ENCODE measurements around the gene BUD31.

BUD31 gene

GRCh38 chr7:99398891-99399445 lies 9.8 kb upstream of the BUD31 start:
- no peaks in the 10 kb centered on the region for H3K9me2 ChIP-seq (replicated peaks; ENCODE audit: insufficient read depth, low read length)
- no peak overlapping the region for H2AFZ ChIP-seq (ENCODE audit: low read depth, low read length, severe bottlenecking)
- H3K4me3 ChIP-seq (ENCODE audit: insufficient read depth, low read length, poor library complexity, severe bottlenecking) = no peak overlapping the region
- TF ChIP-seq EZH2phosphoT487 (conservative IDR thresholded peaks at IDR 0.05; ENCODE audit: low read length) (no peak), CTCF (IDR thresholded peaks at IDR 0.05; ENCODE audit: insufficient read depth, low read length, poor library complexity, severe bottlenecking) (no peak)
- no peaks in the 10 kb centered on the region for H3K9me3 ChIP-seq (ENCODE audit: insufficient read depth, low read length)
- peaks cover 36% of the 10 kb centered on the region for H3F3A ChIP-seq (ENCODE audit: insufficient read depth)
- H4K20me1 ChIP-seq (ENCODE audit: low read depth, low read length) = no peaks in the 10 kb centered on the region; the same call in 1 of the 2 replicates
- no peaks in the 10 kb centered on the region for H3K27me3 ChIP-seq (ENCODE audit: low read length)
- no peaks in the 10 kb centered on the region; the same call in 1 of the 2 replicates for H3K79me2 ChIP-seq (ENCODE audit: insufficient read depth, low read length)
- no peak overlapping the region for H3K27ac ChIP-seq (ENCODE audit: low read depth, low read length)
- no peak overlapping the region for H3K9ac ChIP-seq (ENCODE audit: low read length)
- H3K4me2 ChIP-seq (ENCODE audit: low read depth, low read length, poor library complexity, severe bottlenecking) = no peak overlapping the region
- peaks cover 3% of the 10 kb centered on the region; the same call in 1 of the 2 replicates for H3K36me3 ChIP-seq (ENCODE audit: low read length)

GRCh38 chr7:99399597-99399996 lies 9.2 kb upstream of the BUD31 start:
- Histone ChIP-seq H3K27me3 (ENCODE audit: low read length) (no peaks in the 10 kb centered on the region), H3K36me3 (ENCODE audit: low read length) (peaks cover 3% of the 10 kb centered on the region; the same call in 1 of the 2 replicates), H3K79me2 (ENCODE audit: insufficient read depth, low read length) (peaks cover 6% of the 10 kb centered on the region), H3F3A (ENCODE audit: insufficient read depth) (peaks cover 32% of the 10 kb centered on the region), H2AFZ (ENCODE audit: low read depth, low read length, severe bottlenecking) (no peak overlapping the region), H3K9me3 (ENCODE audit: insufficient read depth, low read length) (no peaks in the 10 kb centered on the region), H4K20me1 (ENCODE audit: low read depth, low read length) (no peaks in the 10 kb centered on the region; the same call in 1 of the 2 replicates), H3K4me2 (ENCODE audit: low read depth, low read length, poor library complexity, severe bottlenecking) (no peak overlapping the region), H3K9me2 (replicated peaks; ENCODE audit: insufficient read depth, low read length) (no peaks in the 10 kb centered on the region), H3K4me3 (ENCODE audit: insufficient read depth, low read length, poor library complexity, severe bottlenecking) (no peak overlapping the region), H3K27ac (ENCODE audit: low read depth, low read length) (no peak overlapping the region), H3K9ac (ENCODE audit: low read length) (no peak overlapping the region)
- TF ChIP-seq CTCF (IDR thresholded peaks at IDR 0.05; ENCODE audit: insufficient read depth, low read length, poor library complexity, severe bottlenecking) = no peak
- no peak for TF ChIP-seq EZH2phosphoT487 (conservative IDR thresholded peaks at IDR 0.05; ENCODE audit: low read length)

GRCh38 chr7:99402854-99403253 lies 5.9 kb upstream of the BUD31 start:
- Histone ChIP-seq H3K4me3 (ENCODE audit: insufficient read depth, low read length, poor library complexity, severe bottlenecking) (no peak overlapping the region), H3K27ac (ENCODE audit: low read depth, low read length) (no peak overlapping the region), H3K4me2 (ENCODE audit: low read depth, low read length, poor library complexity, severe bottlenecking) (no peak overlapping the region), H3K9me2 (replicated peaks; ENCODE audit: insufficient read depth, low read length) (no peaks in the 10 kb centered on the region), H3F3A (ENCODE audit: insufficient read depth) (peaks cover 15% of the 10 kb centered on the region), H3K9me3 (ENCODE audit: insufficient read depth, low read length) (no peaks in the 10 kb centered on the region), H3K27me3 (ENCODE audit: low read length) (no peaks in the 10 kb centered on the region), H4K20me1 (ENCODE audit: low read depth, low read length) (no peaks in the 10 kb centered on the region; the same call in 1 of the 2 replicates), H2AFZ (ENCODE audit: low read depth, low read length, severe bottlenecking) (no peak overlapping the region), H3K36me3 (ENCODE audit: low read length) (peaks cover 3% of the 10 kb centered on the region; the same call in 1 of the 2 replicates), H3K79me2 (ENCODE audit: insufficient read depth, low read length) (peaks cover 39% of the 10 kb centered on the region), H3K9ac (ENCODE audit: low read length) (no peak overlapping the region)
- TF ChIP-seq CTCF (IDR thresholded peaks at IDR 0.05; ENCODE audit: insufficient read depth, low read length, poor library complexity, severe bottlenecking) (no peak), EZH2phosphoT487 (conservative IDR thresholded peaks at IDR 0.05; ENCODE audit: low read length) (no peak)

All from SU-DHL-6 (cell line).